Neural cell (in vitro differentiated cells): ENCODE results near the gene ELMOD1.
A peak's percentile ranks its signal among the peaks of the same experiment; 100 is the strongest.

Experiments
- EP300 ChIP-seq: fragments of 450-650 bp; conservative IDR thresholded peaks from 2 replicates; pipeline ENCODE4 v1.6.1; 2014; ENCODE audit warnings: antibody characterized with exemption, mild to moderate bottlenecking, moderate library complexity; ENCODE audit not compliant: poor library complexity, severe bottlenecking
- EZH2 ChIP-seq: fragments of 200-600, 300-800 bp; shearing (Covaris generic), sonication (generic); IDR thresholded peaks from 2 replicates; pipeline ENCODE4 v1.6.1; 2014; ENCODE audit warnings: antibody characterized with exemption, low read length, borderline replicate concordance, mild to moderate bottlenecking; ENCODE audit not compliant: insufficient read depth, poor library complexity, severe bottlenecking
- MXI1 ChIP-seq: fragments of 450-650 bp; conservative IDR thresholded peaks from 2 replicates; pipeline ENCODE4 v1.6.1; 2014; ENCODE audit warnings: antibody characterized with exemption, mild to moderate bottlenecking; ENCODE audit not compliant: poor library complexity, severe bottlenecking
- POLR2AphosphoS5 ChIP-seq: IDR thresholded peaks from 2 replicates; pipeline ENCODE4 v1.6.1; 2012
- RAD21 ChIP-seq: fragments of 450-650 bp; conservative IDR thresholded peaks from 2 replicates; pipeline ENCODE4 v1.6.1; 2014; ENCODE audit warnings: antibody characterized with exemption, mild to moderate bottlenecking, moderate library complexity
- TAF1 ChIP-seq: IDR thresholded peaks from 2 replicates; pipeline ENCODE4 v1.6.1; 2012; ENCODE audit warnings: low read depth
- TF ChIP-seq, protein P1 (sequence below): fragments of 450-650 bp; IDR thresholded peaks from 2 replicates; pipeline ENCODE4 v1.5.1; 2014; ENCODE audit warnings: antibody characterized with exemption, mild to moderate bottlenecking, moderate library complexity; ENCODE audit not compliant: poor library complexity, severe bottlenecking
- TF ChIP-seq, protein P2 (sequence below): IDR thresholded peaks from 2 replicates; pipeline ENCODE4 v1.6.1; 2012; ENCODE audit warnings: borderline replicate concordance

DNA sequence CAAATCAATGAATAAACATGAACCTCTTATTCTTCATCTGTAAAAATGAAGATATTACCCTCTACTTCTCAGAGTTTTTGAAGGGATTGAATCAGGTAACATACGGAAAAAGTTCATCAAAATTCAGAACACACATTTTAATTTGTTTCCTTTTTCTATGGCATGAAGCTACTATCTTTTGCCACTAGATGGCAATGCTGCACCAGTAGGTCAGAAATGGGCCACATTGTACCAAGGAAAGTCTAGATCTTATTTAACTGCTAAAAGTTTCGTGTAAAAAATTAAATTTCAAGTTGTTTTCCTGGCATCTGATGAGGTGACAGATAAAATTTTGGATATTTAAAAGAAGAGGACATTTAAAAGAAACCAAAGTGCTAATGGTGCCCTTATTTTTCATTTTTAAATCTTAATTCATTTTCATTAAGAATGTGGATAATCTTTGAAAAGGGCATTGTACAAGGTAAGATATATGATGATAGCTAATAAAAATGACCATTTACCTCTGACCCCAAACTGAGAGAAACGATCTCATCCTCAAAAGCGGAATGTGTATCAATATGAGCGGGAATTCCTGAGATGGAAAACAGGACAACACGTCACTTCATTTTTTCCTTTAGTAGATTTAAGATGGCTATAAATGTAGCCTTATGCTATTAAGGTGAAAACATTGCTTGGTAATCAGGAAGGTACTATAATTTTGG, 41.5 kb upstream of the ELMOD1 start:
- TF ChIP-seq, protein P1, sequence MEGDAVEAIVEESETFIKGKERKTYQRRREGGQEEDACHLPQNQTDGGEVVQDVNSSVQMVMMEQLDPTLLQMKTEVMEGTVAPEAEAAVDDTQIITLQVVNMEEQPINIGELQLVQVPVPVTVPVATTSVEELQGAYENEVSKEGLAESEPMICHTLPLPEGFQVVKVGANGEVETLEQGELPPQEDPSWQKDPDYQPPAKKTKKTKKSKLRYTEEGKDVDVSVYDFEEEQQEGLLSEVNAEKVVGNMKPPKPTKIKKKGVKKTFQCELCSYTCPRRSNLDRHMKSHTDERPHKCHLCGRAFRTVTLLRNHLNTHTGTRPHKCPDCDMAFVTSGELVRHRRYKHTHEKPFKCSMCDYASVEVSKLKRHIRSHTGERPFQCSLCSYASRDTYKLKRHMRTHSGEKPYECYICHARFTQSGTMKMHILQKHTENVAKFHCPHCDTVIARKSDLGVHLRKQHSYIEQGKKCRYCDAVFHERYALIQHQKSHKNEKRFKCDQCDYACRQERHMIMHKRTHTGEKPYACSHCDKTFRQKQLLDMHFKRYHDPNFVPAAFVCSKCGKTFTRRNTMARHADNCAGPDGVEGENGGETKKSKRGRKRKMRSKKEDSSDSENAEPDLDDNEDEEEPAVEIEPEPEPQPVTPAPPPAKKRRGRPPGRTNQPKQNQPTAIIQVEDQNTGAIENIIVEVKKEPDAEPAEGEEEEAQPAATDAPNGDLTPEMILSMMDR, result peak; percentile 82
- TF ChIP-seq POLR2AphosphoS5 (no peak), EP300 (no peak), EZH2 (no peak), TAF1 (no peak), RAD21 (peak; percentile 78), MXI1 (no peak)
- TF ChIP-seq, protein P2, sequence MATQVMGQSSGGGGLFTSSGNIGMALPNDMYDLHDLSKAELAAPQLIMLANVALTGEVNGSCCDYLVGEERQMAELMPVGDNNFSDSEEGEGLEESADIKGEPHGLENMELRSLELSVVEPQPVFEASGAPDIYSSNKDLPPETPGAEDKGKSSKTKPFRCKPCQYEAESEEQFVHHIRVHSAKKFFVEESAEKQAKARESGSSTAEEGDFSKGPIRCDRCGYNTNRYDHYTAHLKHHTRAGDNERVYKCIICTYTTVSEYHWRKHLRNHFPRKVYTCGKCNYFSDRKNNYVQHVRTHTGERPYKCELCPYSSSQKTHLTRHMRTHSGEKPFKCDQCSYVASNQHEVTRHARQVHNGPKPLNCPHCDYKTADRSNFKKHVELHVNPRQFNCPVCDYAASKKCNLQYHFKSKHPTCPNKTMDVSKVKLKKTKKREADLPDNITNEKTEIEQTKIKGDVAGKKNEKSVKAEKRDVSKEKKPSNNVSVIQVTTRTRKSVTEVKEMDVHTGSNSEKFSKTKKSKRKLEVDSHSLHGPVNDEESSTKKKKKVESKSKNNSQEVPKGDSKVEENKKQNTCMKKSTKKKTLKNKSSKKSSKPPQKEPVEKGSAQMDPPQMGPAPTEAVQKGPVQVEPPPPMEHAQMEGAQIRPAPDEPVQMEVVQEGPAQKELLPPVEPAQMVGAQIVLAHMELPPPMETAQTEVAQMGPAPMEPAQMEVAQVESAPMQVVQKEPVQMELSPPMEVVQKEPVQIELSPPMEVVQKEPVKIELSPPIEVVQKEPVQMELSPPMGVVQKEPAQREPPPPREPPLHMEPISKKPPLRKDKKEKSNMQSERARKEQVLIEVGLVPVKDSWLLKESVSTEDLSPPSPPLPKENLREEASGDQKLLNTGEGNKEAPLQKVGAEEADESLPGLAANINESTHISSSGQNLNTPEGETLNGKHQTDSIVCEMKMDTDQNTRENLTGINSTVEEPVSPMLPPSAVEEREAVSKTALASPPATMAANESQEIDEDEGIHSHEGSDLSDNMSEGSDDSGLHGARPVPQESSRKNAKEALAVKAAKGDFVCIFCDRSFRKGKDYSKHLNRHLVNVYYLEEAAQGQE, result no peak
